ENCODE measurements around the gene MYO5A. TPM values are rescaled to one million over a fixed set of nuclear protein-coding genes. Genes with fewer than 3 reads are reported as not detected.

Gene MYO5A
- total and polyA plus RNA-seq, 10 of the 15 experiments (the other 5 are each of a cell fraction or from before 2014, with no cell fraction given) = 4.2 to 42.9 (median 31.1) TPM

- H2AFZ ChIP-seq (ENCODE audit: control insufficient read depth, low read depth, low read length) = no peak overlapping the region
- no peak for TF ChIP-seq RFX5 (IDR thresholded peaks at IDR 0.05; ENCODE audit: low read depth, low read length)
- no peak for TF ChIP-seq GATAD2B (conservative IDR thresholded peaks at IDR 0.05; ENCODE audit: low read depth)
- TF ChIP-seq E2F4 (IDR thresholded peaks at IDR 0.05; ENCODE audit: low read depth, low read length) = no peak
- no peak for TF ChIP-seq JUND (IDR thresholded peaks at IDR 0.05; ENCODE audit: low read depth, low read length)
- no peak for TF ChIP-seq ZNF274 (IDR thresholded peaks at IDR 0.05; ENCODE audit: insufficient read depth, insufficient read length)
- TF ChIP-seq BRCA1 (IDR thresholded peaks at IDR 0.05; ENCODE audit: low read depth, low read length) = no peak
- TF ChIP-seq, protein P1, sequence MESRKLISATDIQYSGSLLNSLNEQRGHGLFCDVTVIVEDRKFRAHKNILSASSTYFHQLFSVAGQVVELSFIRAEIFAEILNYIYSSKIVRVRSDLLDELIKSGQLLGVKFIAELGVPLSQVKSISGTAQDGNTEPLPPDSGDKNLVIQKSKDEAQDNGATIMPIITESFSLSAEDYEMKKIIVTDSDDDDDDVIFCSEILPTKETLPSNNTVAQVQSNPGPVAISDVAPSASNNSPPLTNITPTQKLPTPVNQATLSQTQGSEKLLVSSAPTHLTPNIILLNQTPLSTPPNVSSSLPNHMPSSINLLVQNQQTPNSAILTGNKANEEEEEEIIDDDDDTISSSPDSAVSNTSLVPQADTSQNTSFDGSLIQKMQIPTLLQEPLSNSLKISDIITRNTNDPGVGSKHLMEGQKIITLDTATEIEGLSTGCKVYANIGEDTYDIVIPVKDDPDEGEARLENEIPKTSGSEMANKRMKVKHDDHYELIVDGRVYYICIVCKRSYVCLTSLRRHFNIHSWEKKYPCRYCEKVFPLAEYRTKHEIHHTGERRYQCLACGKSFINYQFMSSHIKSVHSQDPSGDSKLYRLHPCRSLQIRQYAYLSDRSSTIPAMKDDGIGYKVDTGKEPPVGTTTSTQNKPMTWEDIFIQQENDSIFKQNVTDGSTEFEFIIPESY (IDR thresholded peaks at IDR 0.05) = no peak
- no peak for TF ChIP-seq NR2C2 (IDR thresholded peaks at IDR 0.05; ENCODE audit: borderline replicate concordance, control insufficient read depth, insufficient read length, low read depth)
- TF ChIP-seq GABPA (IDR thresholded peaks at IDR 0.05; ENCODE audit: low read depth) = no peak
- TF ChIP-seq, protein P2, sequence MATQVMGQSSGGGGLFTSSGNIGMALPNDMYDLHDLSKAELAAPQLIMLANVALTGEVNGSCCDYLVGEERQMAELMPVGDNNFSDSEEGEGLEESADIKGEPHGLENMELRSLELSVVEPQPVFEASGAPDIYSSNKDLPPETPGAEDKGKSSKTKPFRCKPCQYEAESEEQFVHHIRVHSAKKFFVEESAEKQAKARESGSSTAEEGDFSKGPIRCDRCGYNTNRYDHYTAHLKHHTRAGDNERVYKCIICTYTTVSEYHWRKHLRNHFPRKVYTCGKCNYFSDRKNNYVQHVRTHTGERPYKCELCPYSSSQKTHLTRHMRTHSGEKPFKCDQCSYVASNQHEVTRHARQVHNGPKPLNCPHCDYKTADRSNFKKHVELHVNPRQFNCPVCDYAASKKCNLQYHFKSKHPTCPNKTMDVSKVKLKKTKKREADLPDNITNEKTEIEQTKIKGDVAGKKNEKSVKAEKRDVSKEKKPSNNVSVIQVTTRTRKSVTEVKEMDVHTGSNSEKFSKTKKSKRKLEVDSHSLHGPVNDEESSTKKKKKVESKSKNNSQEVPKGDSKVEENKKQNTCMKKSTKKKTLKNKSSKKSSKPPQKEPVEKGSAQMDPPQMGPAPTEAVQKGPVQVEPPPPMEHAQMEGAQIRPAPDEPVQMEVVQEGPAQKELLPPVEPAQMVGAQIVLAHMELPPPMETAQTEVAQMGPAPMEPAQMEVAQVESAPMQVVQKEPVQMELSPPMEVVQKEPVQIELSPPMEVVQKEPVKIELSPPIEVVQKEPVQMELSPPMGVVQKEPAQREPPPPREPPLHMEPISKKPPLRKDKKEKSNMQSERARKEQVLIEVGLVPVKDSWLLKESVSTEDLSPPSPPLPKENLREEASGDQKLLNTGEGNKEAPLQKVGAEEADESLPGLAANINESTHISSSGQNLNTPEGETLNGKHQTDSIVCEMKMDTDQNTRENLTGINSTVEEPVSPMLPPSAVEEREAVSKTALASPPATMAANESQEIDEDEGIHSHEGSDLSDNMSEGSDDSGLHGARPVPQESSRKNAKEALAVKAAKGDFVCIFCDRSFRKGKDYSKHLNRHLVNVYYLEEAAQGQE (IDR thresholded peaks at IDR 0.05; ENCODE audit: low read depth, low read length) = no peak
- H3K4me2 ChIP-seq (ENCODE audit: control insufficient read depth, insufficient read depth) = no peak overlapping the region
- in situ Hi-C loops (cut with MboI) (no loop called here), intact Hi-C loops (cut with micrococcal nuclease; ENCODE audit: unreplicated experiment) (no loop called here)
- H4K20me1 ChIP-seq (ENCODE audit: control insufficient read depth, insufficient read depth) = no peaks in the 10 kb centered on the region
- no peak overlapping the region for H3K27ac ChIP-seq (ENCODE audit: control insufficient read depth, insufficient read depth)
- no peaks in the 10 kb centered on the region for H3K79me2 ChIP-seq (ENCODE audit: control insufficient read depth, insufficient read depth, low read length)
- peaks cover 18 to 28% of the 10 kb centered on the region in 2 experiments for H3K36me3 ChIP-seq (ENCODE audit: control insufficient read depth in 2 of 2, insufficient read depth in 2 of 2, low read length in 1 of 2)
- WGBS (ENCODE audit: insufficient coverage, insufficient replicate concordance, low lambda C conversion rate, missing lambda C conversion rate) = 97% methylated on average over 13 of the region's 13 CpGs
- ATAC-seq (no peak), DNase-seq (ENCODE audit: low read depth, low spot score) (no peak), FAIRE-seq (no peak)
- POLR2A ChIA-PET = no interaction called here
- RAD21 ChIA-PET (ENCODE audit: unreplicated experiment) = interaction anchor here (0.7 to 2.4 kb wide), 4 partner anchors 61 to 417 kb away, joined by 3 to 9 read pairs (median 4); no protein-coding TSS in a partner anchor
- no peak overlapping the region for H3K4me3 ChIP-seq
- no peak overlapping the region for H3K9ac ChIP-seq (ENCODE audit: control insufficient read depth, insufficient read depth, low read length)
- no peaks in the 10 kb centered on the region for H3K4me1 ChIP-seq (ENCODE audit: control insufficient read depth, insufficient read depth, low read length)
- H3K27me3 ChIP-seq (replicated peaks in 1 of 2; ENCODE audit: control insufficient read depth in 2 of 2, insufficient read depth in 2 of 2, low read length in 1 of 2) = no peaks in the 10 kb centered on the region
- H3K9me3 ChIP-seq (replicated peaks; ENCODE audit: control insufficient read depth, insufficient read depth, low read length) = no peaks in the 10 kb centered on the region
- SMC1A ChIA-PET (ENCODE audit: uncharacterized antibody, unreplicated experiment) = interaction anchor here (1.0 to 2.7 kb wide), 2 partner anchors 9 to 13 kb away, joined by 3 to 10 read pairs; no protein-coding TSS in a partner anchor
- CTCF ChIA-PET = interaction anchor here (1.2 to 4.3 kb wide), 2 partner anchors 62 to 417 kb away, joined by 3 to 14 read pairs; no protein-coding TSS in a partner anchor
- BruUV-seq (replicated peaks) = no TSS peak
Measured at GRCh38 chr15:52318729-52319500, 209.8 kb downstream of the MYO5A start.
